Breast epithelium (tissue), 3 donors: ENCODE results near the gene MCL1.

Experiments
- POLR2A ChIP-seq: fragments of 450-650 bp; IDR thresholded peaks from one replicate; pipeline ENCODE4 v1.6.1; 2016; ENCODE audit warnings: antibody characterized with exemption, mild to moderate bottlenecking, moderate library complexity
- TF ChIP-seq, protein P1 (sequence below), 3 donors: fragments of 450-650 bp; IDR thresholded peaks; one replicate each; pipeline ENCODE4 v1.5.1; 2016 to 2017; ENCODE audit warnings: antibody characterized with exemption in 3 of 3, mild to moderate bottlenecking in 3 of 3, moderate library complexity in 3 of 3

DNA sequence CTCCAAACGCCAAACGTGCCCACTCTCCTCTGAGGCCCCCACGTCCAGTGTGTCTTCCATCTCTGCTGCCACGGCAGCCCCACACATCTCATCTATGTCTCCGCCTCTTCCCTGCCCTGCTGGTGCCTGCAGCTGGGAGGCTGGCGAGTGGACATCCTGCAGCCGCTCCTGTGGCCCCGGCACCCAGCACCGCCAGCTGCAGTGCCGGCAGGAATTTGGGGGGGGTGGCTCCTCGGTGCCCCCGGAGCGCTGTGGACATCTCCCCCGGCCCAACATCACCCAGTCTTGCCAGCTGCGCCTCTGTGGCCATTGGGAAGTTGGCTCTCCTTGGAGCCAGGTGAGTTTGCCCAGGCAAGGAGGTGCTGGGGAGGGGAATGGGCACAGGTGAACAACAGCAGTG is 21.6 kb downstream of the MCL1 start:
- TF ChIP-seq, protein P1, sequence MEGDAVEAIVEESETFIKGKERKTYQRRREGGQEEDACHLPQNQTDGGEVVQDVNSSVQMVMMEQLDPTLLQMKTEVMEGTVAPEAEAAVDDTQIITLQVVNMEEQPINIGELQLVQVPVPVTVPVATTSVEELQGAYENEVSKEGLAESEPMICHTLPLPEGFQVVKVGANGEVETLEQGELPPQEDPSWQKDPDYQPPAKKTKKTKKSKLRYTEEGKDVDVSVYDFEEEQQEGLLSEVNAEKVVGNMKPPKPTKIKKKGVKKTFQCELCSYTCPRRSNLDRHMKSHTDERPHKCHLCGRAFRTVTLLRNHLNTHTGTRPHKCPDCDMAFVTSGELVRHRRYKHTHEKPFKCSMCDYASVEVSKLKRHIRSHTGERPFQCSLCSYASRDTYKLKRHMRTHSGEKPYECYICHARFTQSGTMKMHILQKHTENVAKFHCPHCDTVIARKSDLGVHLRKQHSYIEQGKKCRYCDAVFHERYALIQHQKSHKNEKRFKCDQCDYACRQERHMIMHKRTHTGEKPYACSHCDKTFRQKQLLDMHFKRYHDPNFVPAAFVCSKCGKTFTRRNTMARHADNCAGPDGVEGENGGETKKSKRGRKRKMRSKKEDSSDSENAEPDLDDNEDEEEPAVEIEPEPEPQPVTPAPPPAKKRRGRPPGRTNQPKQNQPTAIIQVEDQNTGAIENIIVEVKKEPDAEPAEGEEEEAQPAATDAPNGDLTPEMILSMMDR (IDR thresholded peaks at IDR 0.05): no peak
- TF ChIP-seq POLR2A: no peak
